Activated naive CD4-positive, alpha-beta T cell treated with anti-CD3 and anti-CD28 coated beads for 36 hours (primary cell): ENCODE measurements around the gene CIROP. TPM values are rescaled to one million over a fixed set of nuclear protein-coding genes. Genes with fewer than 3 reads are reported as not detected.

ENCODE experiments used
- CTCF ChIA-PET: fragments of 350-600 bp; sonication (Branson Sonifier 250); formaldehyde crosslinking; loops from one replicate; lab custom pipeline; 2021; ENCODE audit warnings: antibody characterized with exemption; lab: Charles Lee
- DNase-seq: peaks from one replicate; pipeline ENCODE4 v3.0.0-alpha.2; 2020
- H3K27ac Mint-ChIP-seq: one replicate; pipeline ENCODE4 v1.8.0; 2021; ENCODE audit warnings: mild to moderate bottlenecking, mixed read lengths
- H3K27me3 Mint-ChIP-seq: one replicate; pipeline ENCODE4 v1.8.0; 2021; ENCODE audit warnings: low read depth, mixed read lengths
- H3K36me3 Mint-ChIP-seq: one replicate; pipeline ENCODE4 v1.8.0; 2021; ENCODE audit warnings: low read depth, mixed read lengths
- H3K4me1 Mint-ChIP-seq: one replicate; pipeline ENCODE4 v1.8.0; 2021; ENCODE audit warnings: low read depth, mixed read lengths
- H3K4me3 Mint-ChIP-seq: one replicate; pipeline ENCODE4 v1.8.0; 2021; ENCODE audit warnings: mild to moderate bottlenecking, moderate library complexity, mixed read lengths
- H3K9me3 Mint-ChIP-seq: one replicate; pipeline ENCODE4 v1.8.0; 2021; ENCODE audit warnings: mixed read lengths
- intact Hi-C: fragments of 100-400 bp; cut with micrococcal nuclease; formaldehyde crosslinking; loops from one replicate; pipeline ENCODE4 v1.15.1; 2023
- total RNA-seq, 2 experiments: library from RNA; stranded (reverse); gene quantifications; one replicate each; pipeline ENCODE4 v1.2.3, GENCODE V29; 2021

The CIROP gene
- total RNA-seq, 2 experiments from 2014 or later: not detected

- Mint-ChIP-seq H3K27ac (no peak overlapping the region), H3K36me3 (peaks cover 19% of the 10 kb centered on the region), H3K9me3 (no peaks in the 10 kb centered on the region), H3K27me3 (no peaks in the 10 kb centered on the region), H3K4me1 (peaks cover 15% of the 10 kb centered on the region), H3K4me3 (no peak overlapping the region)
- intact Hi-C loops: no loop called here
- CTCF ChIA-PET: interaction anchor here (1.0 to 2.7 kb wide), 4 partner anchors 9 to 30 kb away, joined by 3 to 15 read pairs (median 6); no protein-coding TSS in a partner anchor
- DNase-seq: no peak
These were observed 5.5 kb downstream of the CIROP start for GRCh38 chr14:23099212-23099861.

GRCh38 chr14:23097786-23098185 is 7.0 kb downstream of the CIROP start:
- Mint-ChIP-seq H3K4me1 (peaks cover 23% of the 10 kb centered on the region), H3K27me3 (no peaks in the 10 kb centered on the region), H3K27ac (no peak overlapping the region), H3K9me3 (no peaks in the 10 kb centered on the region), H3K36me3 (peaks cover 23% of the 10 kb centered on the region), H3K4me3 (no peak overlapping the region)
- intact Hi-C loops: no loop called here
- no peak for DNase-seq
- CTCF ChIA-PET: interaction anchor here (4.9 to 5.3 kb wide), 3 partner anchors 20 to 29 kb away, joined by 38 to 45 read pairs (median 42); partner anchors contain the start of gene CEBPE

DNA sequence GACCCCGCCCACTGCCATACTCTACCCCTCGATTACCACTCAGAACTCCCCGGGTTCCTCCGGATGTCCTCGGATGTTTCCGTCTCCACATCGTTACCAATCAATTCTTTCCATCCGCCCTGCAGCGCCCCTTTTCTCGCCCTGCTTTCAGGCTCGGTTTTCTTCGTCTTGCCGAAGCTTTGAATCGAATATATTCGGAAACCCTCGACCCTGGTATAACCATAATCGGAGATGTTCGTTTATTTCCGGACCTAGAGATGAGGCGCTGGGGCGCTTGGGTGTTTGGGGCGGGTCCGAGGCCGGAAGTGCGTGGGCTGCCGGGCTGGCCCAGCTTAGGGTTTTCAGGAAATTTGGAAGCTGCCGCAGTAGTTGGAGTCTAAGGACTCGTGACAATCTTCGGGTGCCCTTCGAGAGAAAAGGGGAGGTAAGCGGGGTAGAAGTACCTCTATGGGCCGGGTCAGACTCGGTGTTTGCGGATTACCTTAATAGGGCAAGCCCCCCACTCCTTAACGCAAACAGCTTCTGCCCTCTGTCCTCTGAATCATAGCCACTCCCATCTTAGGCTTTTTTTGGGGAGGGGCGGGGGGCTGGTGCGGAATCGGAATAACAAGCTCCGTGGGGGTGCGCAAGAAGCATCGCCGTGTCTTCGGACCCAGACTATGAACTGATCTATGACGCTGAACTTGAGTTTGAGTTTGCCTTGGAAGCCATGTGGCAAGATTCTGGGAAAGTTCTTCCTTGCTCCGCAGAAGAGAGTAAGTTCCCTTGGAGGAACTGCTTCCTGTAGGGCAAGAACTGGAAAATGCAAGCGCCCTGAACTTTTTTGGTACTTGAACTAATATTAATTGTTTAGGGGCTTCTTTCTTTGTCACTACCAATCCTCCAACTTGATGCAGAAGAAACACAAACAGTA is 9.3 kb downstream of the CIROP start, which contains the start of gene C14orf119:
TSS of gene C14orf119 (plus strand) at position 310 of the 913 bp plus-strand sequence. CDS start 2,154 bp downstream, outside the sequence.
- peaks cover 38% of the 10 kb centered on the region for H3K4me1 Mint-ChIP-seq
- H3K36me3 Mint-ChIP-seq: peaks cover 33% of the 10 kb centered on the region
- no peak within 1 kb of the TSS for H3K27ac Mint-ChIP-seq
- no peak within 1 kb of the TSS for H3K4me3 Mint-ChIP-seq
- DNase-seq: peak; percentile 100
- H3K9me3 Mint-ChIP-seq: no peaks in the 10 kb centered on the region
- intact Hi-C loops: loop anchor here (1.0 to 2.0 kb wide), 12 partner anchors 24 to 455 kb away; partner anchors contain the start of genes HAUS4, HOMEZ, NGDN and PABPN1
- no peaks in the 10 kb centered on the region for H3K27me3 Mint-ChIP-seq
- CTCF ChIA-PET: interaction anchor here (0.7 to 5.3 kb wide), 18 partner anchors 10 to 210 kb away, joined by 3 to 45 read pairs (median 4); partner anchors contain the start of genes AJUBA, CDH24 and CEBPE

DNA sequence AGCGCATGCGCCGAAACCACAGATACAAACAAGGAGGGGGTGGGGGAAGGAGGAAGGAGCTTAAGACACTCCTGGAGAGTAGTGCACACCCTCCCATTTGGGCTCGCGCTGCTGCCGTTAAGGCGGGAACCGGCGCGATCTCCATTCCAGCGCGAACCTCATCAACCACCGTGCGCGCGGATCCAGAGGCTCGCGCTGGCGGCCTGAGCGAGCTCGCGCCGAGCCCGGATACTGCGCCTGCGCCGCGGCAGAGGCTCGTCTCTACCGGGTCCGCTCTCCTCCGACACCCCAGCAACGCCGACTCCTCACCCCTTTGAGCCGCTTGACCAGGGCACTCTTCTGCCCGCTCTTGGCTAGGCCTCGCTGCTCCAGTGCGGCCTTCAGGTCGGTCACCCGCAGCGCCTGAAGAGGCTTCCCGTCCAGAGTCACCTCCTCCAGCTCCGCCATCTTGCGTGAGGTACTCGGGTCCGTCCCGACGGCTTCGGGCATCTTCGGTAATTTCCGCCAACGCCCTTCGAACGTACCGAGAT is 10.1 kb downstream of the CIROP start, which contains the start of gene ACIN1:
TSS of gene ACIN1 (minus strand) at position 471 of the 530 bp plus-strand sequence. CDS start at position 447, 24 bp downstream.
- CTCF ChIA-PET: interaction anchor here (0.7 to 5.3 kb wide), 17 partner anchors 9 to 211 kb away, joined by 3 to 45 read pairs (median 4); partner anchors contain the start of genes AJUBA, CDH24 and CEBPE
- Mint-ChIP-seq H3K9me3 (no peaks in the 10 kb centered on the region), H3K4me3 (no peak within 1 kb of the TSS), H3K4me1 (peaks cover 44% of the 10 kb centered on the region), H3K36me3 (peaks cover 36% of the 10 kb centered on the region), H3K27ac (no peak within 1 kb of the TSS), H3K27me3 (no peaks in the 10 kb centered on the region)
- intact Hi-C loops: loop anchor here (1.0 to 5.0 kb wide), 14 partner anchors 23 to 1172 kb away; partner anchors contain the start of genes HAUS4, HOMEZ, NGDN and PABPN1
- peak; percentile 79 for DNase-seq

DNA sequence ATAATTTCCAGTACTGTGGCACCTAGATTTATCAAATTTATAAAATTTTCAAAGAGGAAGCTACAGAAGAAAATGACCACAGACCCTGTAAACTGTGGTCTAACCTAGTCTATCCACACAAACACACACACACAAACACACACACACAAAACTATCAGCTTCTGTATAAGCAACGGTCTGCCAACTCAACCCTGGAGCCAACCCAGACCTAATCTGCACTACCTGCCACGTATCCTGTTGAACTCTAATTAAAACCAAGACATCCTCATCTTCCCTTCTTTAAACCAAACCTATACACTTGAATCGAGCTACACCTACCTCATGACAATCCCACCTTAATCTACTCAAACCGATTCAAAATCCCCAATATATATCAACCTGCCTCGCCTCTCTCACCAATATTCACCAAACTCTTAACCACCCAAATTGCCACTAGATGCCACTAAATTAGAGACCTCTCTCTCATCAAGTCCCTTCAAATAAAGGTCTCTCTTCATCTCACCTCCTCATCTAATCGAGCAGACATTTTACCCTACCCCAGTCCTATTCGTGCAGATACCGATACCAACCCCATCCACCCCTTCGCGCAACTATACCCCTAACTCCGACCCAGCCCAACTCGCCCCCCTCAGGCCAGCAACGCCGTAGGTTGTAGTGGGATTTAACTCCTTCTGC is 10.7 kb downstream of the CIROP start:
- CTCF ChIA-PET: interaction anchor here (0.5 to 5.3 kb wide), 12 partner anchors 13 to 117 kb away, joined by 3 to 45 read pairs (median 10); partner anchors contain the start of genes AJUBA, CDH24 and CEBPE
- H3K4me3 Mint-ChIP-seq: no peak overlapping the region
- DNase-seq: no peak
- H3K9me3 Mint-ChIP-seq: no peaks in the 10 kb centered on the region
- intact Hi-C loops: loop anchor here (2.0 to 5.0 kb wide), 3 partner anchors 457 to 1172 kb away; partner anchors contain the start of genes PSME2, RNF31 and ZFHX2
- H3K27me3 Mint-ChIP-seq: no peaks in the 10 kb centered on the region
- H3K36me3 Mint-ChIP-seq: peaks cover 40% of the 10 kb centered on the region
- H3K27ac Mint-ChIP-seq: no peak overlapping the region
- peaks cover 50% of the 10 kb centered on the region for H3K4me1 Mint-ChIP-seq

DNA sequence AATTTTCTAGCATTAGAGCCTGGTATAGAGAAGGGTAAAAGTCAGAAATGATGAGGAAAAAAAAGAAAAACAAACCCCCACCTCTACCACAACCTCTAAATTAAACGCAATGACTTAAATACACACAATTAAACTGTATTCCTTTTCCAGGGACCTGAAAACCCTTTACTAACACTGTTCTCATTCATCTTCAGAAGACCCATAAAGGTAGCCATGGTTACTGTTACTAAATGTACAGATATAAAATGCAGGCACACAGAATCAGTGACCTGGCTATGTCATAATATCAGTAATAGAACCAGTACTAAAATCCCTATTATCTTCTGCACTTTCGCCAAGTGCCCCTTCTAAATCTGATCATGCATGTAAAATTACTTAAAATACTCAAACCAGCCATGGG is 11.3 kb downstream of the CIROP start:
- Mint-ChIP-seq H3K27me3 (no peaks in the 10 kb centered on the region), H3K9me3 (no peaks in the 10 kb centered on the region), H3K36me3 (peaks cover 39% of the 10 kb centered on the region), H3K27ac (no peak overlapping the region), H3K4me1 (peaks cover 50% of the 10 kb centered on the region), H3K4me3 (peak overlapping the region; percentile 25)
- intact Hi-C loops: loop anchor here (5.0 kb wide), 2 partner anchors 1054 to 1171 kb away; partner anchors contain the start of genes PSME2 and RNF31
- no peak for DNase-seq
- CTCF ChIA-PET: interaction anchor here (0.5 to 5.3 kb wide), 8 partner anchors 16 to 107 kb away, joined by 4 to 45 read pairs (median 15); partner anchors contain the start of genes CDH24 and CEBPE

DNA sequence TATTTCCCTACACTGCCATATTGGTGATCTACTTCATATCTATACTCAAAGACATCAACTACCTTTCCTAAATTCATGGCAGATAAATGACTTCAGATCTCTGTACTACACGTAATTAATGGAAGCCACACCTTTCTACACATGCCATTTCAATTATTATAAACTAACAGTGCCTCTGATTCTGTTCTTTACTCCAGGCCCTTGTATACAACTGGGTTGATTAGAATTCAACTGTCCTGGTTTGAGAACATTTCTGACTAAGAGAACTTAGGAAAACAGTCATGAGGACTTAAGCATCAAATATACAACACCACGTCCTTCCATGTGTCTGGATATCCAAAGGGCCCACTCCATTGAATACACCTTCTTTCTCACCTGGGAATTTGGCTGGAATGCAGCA is 11.7 kb downstream of the CIROP start:
- Mint-ChIP-seq H3K9me3 (no peaks in the 10 kb centered on the region), H3K27me3 (no peaks in the 10 kb centered on the region), H3K4me3 (peak overlapping the region; percentile 25), H3K36me3 (peaks cover 38% of the 10 kb centered on the region), H3K27ac (peak overlapping the region; percentile 33), H3K4me1 (peaks cover 50% of the 10 kb centered on the region)
- intact Hi-C loops: loop anchor here (5.0 kb wide), 2 partner anchors 1054 to 1171 kb away; partner anchors contain the start of genes PSME2 and RNF31
- no peak for DNase-seq
- CTCF ChIA-PET: interaction anchor here (0.7 to 3.7 kb wide), 6 partner anchors 16 to 107 kb away, joined by 3 to 36 read pairs (median 6); no protein-coding TSS in a partner anchor

DNA sequence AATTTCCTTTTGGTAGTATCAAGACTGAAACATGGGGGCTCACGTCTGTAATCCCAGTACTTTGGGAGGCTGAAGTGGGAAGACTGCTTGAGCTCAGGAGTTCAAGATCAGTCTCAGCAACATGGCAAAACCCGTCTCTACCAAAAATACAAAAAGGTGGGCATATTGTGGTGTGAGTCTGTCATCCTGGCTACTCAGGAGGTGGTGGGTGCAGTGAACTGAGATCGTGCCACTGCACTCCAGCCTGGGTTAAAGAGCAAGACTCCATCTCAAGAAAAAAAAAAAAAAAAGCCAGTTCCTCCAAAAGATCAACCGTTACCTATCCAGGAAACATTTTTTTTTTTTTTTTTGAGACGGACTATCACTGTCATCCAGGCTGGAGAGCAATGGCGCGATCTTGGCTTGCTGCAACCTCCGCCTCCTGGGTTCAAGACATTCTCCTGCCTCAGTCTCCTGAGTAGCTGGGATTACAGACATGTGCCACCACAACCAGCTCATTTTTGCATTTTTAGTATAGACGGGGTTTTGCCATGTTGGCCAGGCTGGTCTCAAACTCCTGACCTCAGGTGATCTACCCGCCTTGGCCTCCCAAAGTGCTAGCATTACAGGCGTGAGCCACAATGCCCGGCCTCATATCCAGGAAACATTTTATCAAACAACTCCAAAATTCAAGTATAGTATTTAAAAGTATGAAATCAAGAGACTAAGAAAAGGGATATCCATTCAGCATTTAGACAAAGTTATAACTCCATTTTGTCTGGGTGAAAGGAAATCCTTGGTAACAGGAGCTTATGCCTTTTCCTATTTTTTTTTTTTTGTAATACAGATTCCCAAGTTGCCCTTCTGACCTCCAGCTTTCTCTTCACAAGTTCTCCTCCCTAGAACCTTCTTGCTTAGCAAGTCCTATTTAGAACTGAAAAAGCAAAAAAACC is 13.2 kb downstream of the CIROP start:
- no peaks in the 10 kb centered on the region for H3K27me3 Mint-ChIP-seq
- CTCF ChIA-PET: interaction anchor here (0.9 to 3.7 kb wide), 9 partner anchors 11 to 109 kb away, joined by 3 to 36 read pairs (median 7); partner anchors contain the start of genes AJUBA and CDH24
- peak overlapping the region; percentile 15 for H3K27ac Mint-ChIP-seq
- intact Hi-C loops: loop anchor here (5.0 kb wide), 2 partner anchors 1056 to 1169 kb away; partner anchors contain the start of genes PSME2 and RNF31
- H3K9me3 Mint-ChIP-seq: no peaks in the 10 kb centered on the region
- peaks cover 49% of the 10 kb centered on the region for H3K4me1 Mint-ChIP-seq
- peaks cover 33% of the 10 kb centered on the region for H3K36me3 Mint-ChIP-seq
- DNase-seq: no peak
- no peak overlapping the region for H3K4me3 Mint-ChIP-seq

DNA sequence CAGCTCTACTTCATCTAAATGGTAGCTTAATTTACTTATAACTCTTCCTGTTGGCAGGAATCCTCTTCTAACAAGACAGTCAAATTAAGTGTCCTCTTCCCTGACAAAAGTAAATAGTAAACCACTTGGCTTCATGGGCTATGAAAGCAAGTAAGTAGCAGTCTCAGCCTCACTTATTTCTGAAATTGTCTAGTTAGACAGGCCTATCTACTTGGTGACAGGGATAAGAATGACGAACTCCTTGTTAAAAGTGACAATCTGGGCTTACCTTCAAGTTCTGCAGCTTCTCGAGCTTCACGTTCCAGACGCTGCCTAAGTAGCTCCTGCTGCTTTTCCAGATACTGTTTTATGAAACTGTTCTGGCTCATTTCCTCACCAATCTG is 14.5 kb downstream of the CIROP start:
- no peak for DNase-seq
- intact Hi-C loops: loop anchor here (5.0 kb wide), 2 partner anchors 1057 to 1168 kb away; partner anchors contain the start of genes PSME2 and RNF31
- Mint-ChIP-seq H3K4me3 (no peak overlapping the region), H3K27me3 (no peaks in the 10 kb centered on the region), H3K4me1 (peaks cover 60% of the 10 kb centered on the region), H3K36me3 (peaks cover 43% of the 10 kb centered on the region), H3K9me3 (no peaks in the 10 kb centered on the region), H3K27ac (no peak overlapping the region)
- CTCF ChIA-PET: interaction anchor here (1.4 to 3.7 kb wide), 5 partner anchors 10 to 32 kb away, joined by 7 to 36 read pairs (median 11); partner anchors contain the start of gene CDH24
